Esophagus squamous epithelium (tissue), 5 donors: ENCODE data around the gene TMED8. TPM values are rescaled to one million over a fixed set of nuclear protein-coding genes. Genes with fewer than 3 reads are reported as not detected.

Experiments
- DNase-seq: peaks from one replicate; lab custom pipeline; 2025; lab: John Stamatoyannopoulos, UW
- H3K27ac ChIP-seq, 4 donors: fragments of 200-600 bp; sonication (generic); one replicate each; pipeline ENCODE4 v1.5.1; 2016 to 2019; ENCODE audit warnings: mild to moderate bottlenecking in 1 of 4
- H3K27me3 ChIP-seq, 4 donors: fragments of 200-600 bp; sonication (generic); 1 replicate in 3 of 4; 2 replicates in 1 of 4; pipeline versions ENCODE4 v1.5.1 to v1.6.0; 2017 to 2021; ENCODE audit warnings: antibody characterized with exemption in 1 of 4
- H3K36me3 ChIP-seq, 3 donors: fragments of 200-600 bp; sonication (generic); one replicate each; pipeline ENCODE4 v1.5.1; 2016 to 2019
- H3K4me1 ChIP-seq, 3 donors: fragments of 200-600 bp; sonication (generic); one replicate each; pipeline ENCODE4 v1.5.1; 2017 to 2019
- H3K4me3 ChIP-seq, 4 donors: fragments of 200-600 bp; sonication (generic); 1 replicate in 3 of 4; 2 replicates in 1 of 4; pipeline ENCODE4 v1.5.1; 2016 to 2019; ENCODE audit warnings: mild to moderate bottlenecking in 2 of 4, moderate library complexity in 1 of 4
- H3K9me3 ChIP-seq, 3 donors: fragments of 200-600 bp; sonication (generic); one replicate each; pipeline ENCODE4 v1.5.1; 2016 to 2019
- CTCF ChIP-seq, 6 experiments: fragments of 450-650 bp in 4 of 6; fragments of 200-600 bp in 2 of 6; sonication (generic) in 2 of 6; IDR thresholded peaks; one replicate each; pipeline ENCODE4 v1.5.1; 2016 to 2019; ENCODE audit warnings: antibody characterized with exemption in 6 of 6, mild to moderate bottlenecking in 4 of 6, moderate library complexity in 4 of 6
- POLR2A ChIP-seq, 4 donors: fragments of 450-650 bp; IDR thresholded peaks; one replicate each; pipeline ENCODE4 v1.6.1; 2017; ENCODE audit warnings: antibody characterized with exemption in 4 of 4, mild to moderate bottlenecking in 4 of 4, moderate library complexity in 3 of 4
- WGBS, 2 donors: methylation state at CpG; one replicate each; pipeline ENCODE4 v1.1.5; 2018; 5-methylcytosine and 5-hydroxymethylcytosine counted together
- intact Hi-C: fragments of 100-400 bp; cut with DNase I; formaldehyde crosslinking; loops from one replicate; pipeline ENCODE4 v1.15.0; 2022
- total RNA-seq, 4 donors: library from RNA; depleted of rRNA; stranded (reverse); fragments of >200 nt; gene quantifications; one replicate each; pipeline ENCODE4 v1.1.0, GENCODE V29; 2016
- donor health status: DM: yes; HTN: yes; CAD: no.

Gene TMED8
- total RNA-seq, 4 donors from 2014 or later = 4.4 to 9.3 (median 8.0) TPM

GRCh38 chr14:77372304-77372841, 4.5 kb downstream of the TMED8 start:
- no peaks in the 10 kb centered on the region for H3K27me3 ChIP-seq
- 46 to 62% methylated on average over 4 of the region's 4 CpGs for WGBS, 2 donors
- TF ChIP-seq CTCF (IDR thresholded peaks at IDR 0.05) (no peak), POLR2A (IDR thresholded peaks at IDR 0.05) (no peak)
- DNase-seq = no peak
- no peak overlapping the region for H3K4me3 ChIP-seq
- intact Hi-C loops = no loop called here
- no peaks in the 10 kb centered on the region for H3K9me3 ChIP-seq
- peaks cover 7 to 19% (median 8%) of the 10 kb centered on the region in 3 donors for H3K4me1 ChIP-seq
- no peaks in the 10 kb centered on the region for H3K36me3 ChIP-seq
- H3K27ac ChIP-seq = no peak overlapping the region

GRCh38 chr14:77369285-77369684, 7.6 kb downstream of the TMED8 start:
- intact Hi-C loops = no loop called here

GRCh38 chr14:77364146-77364545, 12.7 kb downstream of the TMED8 start:
- Histone ChIP-seq H3K36me3 (no peaks in the 10 kb centered on the region), H3K4me1 (no peaks in the 10 kb centered on the region), H3K27me3 (no peaks in the 10 kb centered on the region), H3K9me3 (no peaks in the 10 kb centered on the region), H3K4me3 (no peak overlapping the region), H3K27ac (no peak overlapping the region)
- TF ChIP-seq CTCF (IDR thresholded peaks at IDR 0.05) (no peak), POLR2A (IDR thresholded peaks at IDR 0.05) (no peak)
- DNase-seq = no peak
- intact Hi-C loops = no loop called here
- WGBS, 2 donors = 82 to 91% methylated on average over 3 of the region's 3 CpGs

More at GRCh38 chr14:77369285-77369684, 7.6 kb downstream of the TMED8 start:
- Histone ChIP-seq H3K4me1 (no peaks in the 10 kb centered on the region), H3K27ac (no peak overlapping the region), H3K4me3 (no peak overlapping the region), H3K9me3 (no peaks in the 10 kb centered on the region), H3K36me3 (no peaks in the 10 kb centered on the region), H3K27me3 (no peaks in the 10 kb centered on the region)
- DNase-seq = no peak
- 53 to 60% methylated on average over 1 of the region's 1 CpG for WGBS, 2 donors
- TF ChIP-seq CTCF (IDR thresholded peaks at IDR 0.05) (no peak), POLR2A (IDR thresholded peaks at IDR 0.05) (no peak)

- whole genome bisulfite sequencing, 2 donors = 86 to 90% methylated on average over 1 of the region's 1 CpG
- Histone ChIP-seq H3K27ac (no peak overlapping the region), H3K4me1 (no peaks in the 10 kb centered on the region), H3K9me3 (no peaks in the 10 kb centered on the region), H3K4me3 (no peak overlapping the region), H3K27me3 (no peaks in the 10 kb centered on the region), H3K36me3 (no peaks in the 10 kb centered on the region)
- no peak for DNase-seq
- intact Hi-C loops = no loop called here
- TF ChIP-seq CTCF (IDR thresholded peaks at IDR 0.05) (no peak), POLR2A (IDR thresholded peaks at IDR 0.05) (no peak)
Observed at GRCh38 chr14:77359626-77360025, 17.3 kb downstream of the TMED8 start.

- DNase-seq = no peak
- intact Hi-C loops = no loop called here
- 93 to 97% methylated on average over 4 of the region's 4 CpGs for WGBS, 2 donors
Observed at GRCh38 chr14:77356899-77357298, 20.0 kb downstream of the TMED8 start.

More at GRCh38 chr14:77356899-77357298, 20.0 kb downstream of the TMED8 start:
- H3K4me3 ChIP-seq = no peak overlapping the region
- TF ChIP-seq CTCF (IDR thresholded peaks at IDR 0.05) (no peak), POLR2A (IDR thresholded peaks at IDR 0.05) (no peak)
- no peak overlapping the region for H3K27ac ChIP-seq
- H3K9me3 ChIP-seq = no peaks in the 10 kb centered on the region
- H3K4me1 ChIP-seq = no peaks in the 10 kb centered on the region
- no peaks in the 10 kb centered on the region for H3K27me3 ChIP-seq
- H3K36me3 ChIP-seq = no peaks in the 10 kb centered on the region
